GM12878 (cell line): ENCODE results near the gene IFI35. TPM values are rescaled to one million over a fixed set of nuclear protein-coding genes. Genes with fewer than 3 reads are reported as not detected.
A peak's percentile ranks its signal among the peaks of the same experiment; 100 is the strongest.

Experiments used
- CBX5 ChIP-seq: sonication (generic); IDR thresholded peaks from 2 replicates; pipeline ENCODE4 v1.6.1; 2016; ENCODE audit warnings: low read depth, moderate library complexity, mild to moderate bottlenecking, inconsistent platforms
- CHD2 ChIP-seq: IDR thresholded peaks from 2 replicates; pipeline ENCODE4 v1.6.1; 2011; ENCODE audit warnings: low read depth, low read length, improper control_type of control experiment, borderline replicate concordance
- CREB1 ChIP-seq: IDR thresholded peaks from 2 replicates; pipeline ENCODE4 v1.6.1; 2012; ENCODE audit warnings: low read depth, mild to moderate bottlenecking, inconsistent platforms
- CREM ChIP-seq: IDR thresholded peaks from 2 replicates; pipeline ENCODE4 v1.6.1; 2014; ENCODE audit warnings: antibody characterized with exemption, low read depth
- DPF2 ChIP-seq: fragments of 450-650 bp; IDR thresholded peaks from 2 replicates; pipeline ENCODE4 v1.6.1; 2017; ENCODE audit warnings: mild to moderate bottlenecking
- E2F4 ChIP-seq: IDR thresholded peaks from 2 replicates; pipeline ENCODE4 v1.6.1; 2012; ENCODE audit warnings: low read depth, low read length, improper control_type of control experiment
- GATAD2B ChIP-seq: fragments of 450-650 bp; conservative IDR thresholded peaks from 2 replicates; pipeline ENCODE4 v1.6.1; 2017; ENCODE audit warnings: low read depth, mild to moderate bottlenecking, moderate library complexity
- HDGF ChIP-seq: fragments of 450-650 bp; IDR thresholded peaks from 2 replicates; pipeline ENCODE4 v1.6.1; 2016; ENCODE audit warnings: antibody characterized with exemption
- IKZF1 ChIP-seq: fragments of 450-650 bp; conservative IDR thresholded peaks from 2 replicates; pipeline ENCODE4 v1.6.1; 2017; ENCODE audit warnings: antibody characterized with exemption, mild to moderate bottlenecking
- IRF5 ChIP-seq: fragments of 450-650 bp; IDR thresholded peaks from 2 replicates; pipeline ENCODE4 v1.6.1; 2017; ENCODE audit warnings: borderline replicate concordance
- JUNB ChIP-seq: IDR thresholded peaks from 2 replicates; pipeline ENCODE4 v1.6.1; 2016; ENCODE audit warnings: antibody characterized with exemption, mild to moderate bottlenecking
- LARP7 ChIP-seq: fragments of 450-650 bp; IDR thresholded peaks from 2 replicates; pipeline ENCODE4 v1.6.1; 2017; ENCODE audit warnings: mild to moderate bottlenecking
- MLLT1 ChIP-seq: fragments of 450-650 bp; IDR thresholded peaks from 2 replicates; pipeline ENCODE4 v1.6.1; 2016; ENCODE audit warnings: mild to moderate bottlenecking
- NFIC ChIP-seq: IDR thresholded peaks from 2 replicates; pipeline ENCODE4 v1.6.1; 2012; ENCODE audit warnings: low read depth, mild to moderate bottlenecking, inconsistent platforms, low read length, moderate library complexity
- NR2C1 ChIP-seq: fragments of 450-650 bp; IDR thresholded peaks from 2 replicates; pipeline ENCODE4 v1.6.1; 2017; ENCODE audit warnings: antibody characterized with exemption, mild to moderate bottlenecking, moderate library complexity
- NR2F1 ChIP-seq: fragments of 450-650 bp; conservative IDR thresholded peaks from 2 replicates; pipeline ENCODE4 v1.6.1; 2017; ENCODE audit warnings: mild to moderate bottlenecking
- POLR2AphosphoS2 ChIP-seq: IDR thresholded peaks from 2 replicates; pipeline ENCODE4 v1.6.1; 2011; ENCODE audit warnings: low read depth, mild to moderate bottlenecking, low read length, improper control_type of control experiment, moderate library complexity
- POLR2AphosphoS5 ChIP-seq: IDR thresholded peaks from 2 replicates; pipeline ENCODE4 v1.6.1; 2011; ENCODE audit warnings: mild to moderate bottlenecking, low read length, inconsistent platforms
- RAD21 ChIP-seq: IDR thresholded peaks from 2 replicates; pipeline ENCODE4 v1.6.1; 2011; ENCODE audit warnings: mild to moderate bottlenecking, low read depth, low read length, moderate library complexity; ENCODE audit not compliant: insufficient read depth
- SP1 ChIP-seq: IDR thresholded peaks from one replicate; pipeline ENCODE4 v1.6.1; 2011; ENCODE audit warnings: low read depth, low read length
- TCF12 ChIP-seq: IDR thresholded peaks from 2 replicates; pipeline ENCODE4 v1.6.1; 2011; ENCODE audit warnings: low read depth, mild to moderate bottlenecking, low read length
- TCF3 ChIP-seq: IDR thresholded peaks from 2 replicates; pipeline ENCODE4 v1.6.1; 2012; ENCODE audit warnings: low read depth, mild to moderate bottlenecking, low read length, borderline replicate concordance; ENCODE audit not compliant: insufficient read depth
- ZBTB33 ChIP-seq: fragments of 450-650 bp; IDR thresholded peaks from 2 replicates; pipeline ENCODE4 v1.6.1; 2017; ENCODE audit warnings: mild to moderate bottlenecking
- ZSCAN29 ChIP-seq: fragments of 450-650 bp; IDR thresholded peaks from 2 replicates; pipeline ENCODE4 v1.6.1; 2017; ENCODE audit warnings: mild to moderate bottlenecking, moderate library complexity
- ZZZ3 ChIP-seq: IDR thresholded peaks from 2 replicates; pipeline ENCODE4 v1.6.1; 2011; ENCODE audit warnings: low read depth; ENCODE audit not compliant: control insufficient read depth, insufficient read length
- polyA plus RNA-seq, 11 experiments: library from polyadenylated mRNA; depleted of rRNA in 4 of 11; unstranded in 6 of 11; stranded (reverse) in 5 of 11; fragments of >200 nt; fragmentation: Nextera tagmentation in 4 of 11; fragmentation: Illumina TruSeq in 1 of 11; extraction: Ambion mirVana in 4 of 11; extraction: Trizol in 1 of 11; gene quantifications; 1 replicate in 1 of 11; 2 replicates in 10 of 11; pipeline versions ENCODE4 v1.2.1 to v1.2.3, GENCODE V29; 2011 to 2016; ENCODE audit warnings: inconsistent platforms in 2 of 11, missing spikeins in 2 of 11, low read depth in 1 of 11
- total RNA-seq, 4 experiments: library from RNA; depleted of rRNA in 3 of 4; stranded (reverse); fragments of >200 nt in 3 of 4; fragmentation: Illumina TruSeq in 1 of 4; extraction: Trizol in 1 of 4; gene quantifications; 2 replicates each; pipeline versions ENCODE4 v1.2.1 to v1.2.3, GENCODE V29; 2013 to 2021

The IFI35 gene
- total and polyA plus RNA-seq, 10 of the 15 experiments (the other 5 are each of a cell fraction or from before 2014, with no cell fraction given) = 18.4 to 92.2 (median 65.3) TPM

- peak; percentile 28; the same call in 1 of the 2 replicates for TF ChIP-seq MLLT1
- peak; percentile 81 for TF ChIP-seq CREM
- no peak for TF ChIP-seq NFIC
- peak; percentile 95 for TF ChIP-seq HDGF
- TF ChIP-seq POLR2AphosphoS2 = no peak
- TF ChIP-seq JUNB = no peak
- TF ChIP-seq NR2F1 = 0 out of 2 replicates have a peak, but pooled peaks have one; percentile 23
- no peak for TF ChIP-seq CBX5
- TF ChIP-seq E2F4 = no peak
- TF ChIP-seq GATAD2B = peak; percentile 75; the same call in 1 of the 2 replicates
- peak; percentile 33; the same call in 1 of the 2 replicates for TF ChIP-seq IKZF1
- peak; percentile 65; the same call in 1 of the 2 replicates for TF ChIP-seq POLR2AphosphoS5
- TF ChIP-seq IRF5 = no peak
- TF ChIP-seq CREB1 = peak; percentile 82
- TF ChIP-seq TCF12 = peak; percentile 90
- no peak for TF ChIP-seq RAD21
- TF ChIP-seq ZBTB33 = no peak
- TF ChIP-seq LARP7 = peak; percentile 98; the same call in 1 of the 2 replicates
- TF ChIP-seq CHD2 = no peak
- TF ChIP-seq NR2C1 = no peak
- peak; percentile 90 for TF ChIP-seq TCF3
- TF ChIP-seq SP1 = no peak
- peak; percentile 83 for TF ChIP-seq ZSCAN29
- no peak for TF ChIP-seq ZZZ3
- 0 out of 2 replicates have a peak, but pooled peaks have one; percentile 18 for TF ChIP-seq DPF2
Observed at GRCh38 chr17:42980766-42981397, 25.7 kb upstream of the IFI35 start (continued).
